Activated CD8-positive, alpha-beta memory T cell treated with anti-CD3 and anti-CD28 coated beads, Interleukin-2, amount 50 U/mL, for 48 hours (primary cell): Measurements from ENCODE around the gene TBC1D10A.

Experiments used
- DNase-seq: peaks from one replicate; pipeline ENCODE4 v3.0.0-alpha.2; 2020

The TBC1D10A gene

GRCh38 chr22:30285176-30285845 is 41.4 kb downstream of the TBC1D10A start:
- DNase-seq = no peak

- DNase-seq = no peak
Measured at GRCh38 chr22:30284666-30285065, 42.1 kb downstream of the TBC1D10A start.

- DNase-seq = no peak
Measured at GRCh38 chr22:30284172-30284571, 42.6 kb downstream of the TBC1D10A start.

GRCh38 chr22:30283342-30283741 is 43.4 kb downstream of the TBC1D10A start:
- no peak for DNase-seq

GRCh38 chr22:30282616-30283046 is 44.1 kb downstream of the TBC1D10A start:
- no peak for DNase-seq

- no peak for DNase-seq
Measured at GRCh38 chr22:30280505-30280904, 46.2 kb downstream of the TBC1D10A start.

GRCh38 chr22:30279932-30280331 is 46.8 kb downstream of the TBC1D10A start:
- DNase-seq = no peak

GRCh38 chr22:30279046-30279788 is 47.5 kb downstream of the TBC1D10A start:
- no peak for DNase-seq

- DNase-seq = no peak
Measured at GRCh38 chr22:30277547-30278344, 49.0 kb downstream of the TBC1D10A start.

- no peak for DNase-seq
Measured at GRCh38 chr22:30276039-30276438, 50.7 kb downstream of the TBC1D10A start.

GRCh38 chr22:30275625-30276024 is 51.1 kb downstream of the TBC1D10A start:
- no peak for DNase-seq

- DNase-seq = no peak
Measured at GRCh38 chr22:30274437-30274812, 52.3 kb downstream of the TBC1D10A start.

GRCh38 chr22:30273711-30274436 is 52.9 kb downstream of the TBC1D10A start:
- DNase-seq = no peak

GRCh38 chr22:30272781-30273601 is 53.8 kb downstream of the TBC1D10A start:
- no peak for DNase-seq

- no peak for DNase-seq
Measured at GRCh38 chr22:30270832-30271231, 55.9 kb downstream of the TBC1D10A start.

- DNase-seq = no peak
Measured at GRCh38 chr22:30268331-30268730, 58.4 kb downstream of the TBC1D10A start.

GRCh38 chr22:30267382-30268302 is 59.1 kb downstream of the TBC1D10A start:
- peak; percentile 69 for DNase-seq

GRCh38 chr22:30266445-30267381 is 60.0 kb downstream of the TBC1D10A start, which contains the start of gene OSM:
TSS of gene OSM (minus strand) at chr22:30266851. CDS start at chr22:30266799, 52 bp downstream.
- peak; percentile 88 for DNase-seq

GRCh38 chr22:30265823-30266444 is 60.8 kb downstream of the TBC1D10A start:
- DNase-seq = peak; percentile 90
